Effector memory CD4-positive, alpha-beta T cell (primary cell): ENCODE data around the gene TOMM22.

Experiments
- DNase-seq, 3 donors: peaks; one replicate each; pipeline ENCODE4 v3.0.0-alpha.2; 2020
- H3K27ac ChIP-seq: 2 replicates; pipeline ENCODE4 v1.7.0; 2013; ENCODE audit warnings: mild to moderate bottlenecking, low read length, moderate library complexity; ENCODE audit not compliant: insufficient read depth, poor library complexity, severe bottlenecking
- H3K27me3 ChIP-seq: replicated peaks from 2 replicates; pipeline ENCODE4 v1.7.0; 2013; ENCODE audit warnings: mild to moderate bottlenecking, low read length; ENCODE audit not compliant: insufficient read depth, control insufficient read depth, poor library complexity, severe bottlenecking
- H3K36me3 ChIP-seq: 2 replicates; pipeline ENCODE4 v1.7.0; 2013; ENCODE audit warnings: mild to moderate bottlenecking, low read length, moderate library complexity; ENCODE audit not compliant: control insufficient read depth, insufficient read depth
- H3K4me1 ChIP-seq: 2 replicates; pipeline ENCODE4 v1.7.0; 2013; ENCODE audit warnings: low read length, mild to moderate bottlenecking; ENCODE audit not compliant: control insufficient read depth, insufficient read depth, poor library complexity, severe bottlenecking
- H3K4me3 ChIP-seq: 2 replicates; pipeline ENCODE4 v1.7.0; 2013; ENCODE audit warnings: low read length, low read depth, mild to moderate bottlenecking; ENCODE audit not compliant: insufficient read depth, poor library complexity, severe bottlenecking
- H3K9me3 ChIP-seq: 2 replicates; pipeline ENCODE4 v1.7.0; 2013; ENCODE audit warnings: mild to moderate bottlenecking, low read length, moderate library complexity; ENCODE audit not compliant: control insufficient read depth

Gene TOMM22

GRCh38 chr22:38705235-38706100 lies 23.7 kb downstream of the TOMM22 start, which contains the start of gene GTPBP1:
Gene GTPBP1 (plus strand): TSS chr22:38705944. CDS start chr22:38705956, 12 bp downstream.
- peak within 1 kb of the TSS; percentile 95 for H3K4me3 ChIP-seq
- H3K4me1 ChIP-seq, result peaks cover 31% of the 10 kb centered on the region
- H3K9me3 ChIP-seq, result no peaks in the 10 kb centered on the region
- peak within 1 kb of the TSS; percentile 91 for H3K27ac ChIP-seq
- H3K27me3 ChIP-seq, result no peaks in the 10 kb centered on the region
- DNase-seq, result peak; percentile 97 to 98 (median 98)
- no peaks in the 10 kb centered on the region for H3K36me3 ChIP-seq

GRCh38 chr22:38706101-38706900 lies 24.5 kb downstream of the TOMM22 start:
- DNase-seq, result peak in 2 of 3 donors; percentile 11 to 32
- H3K27ac ChIP-seq, result peak overlapping the region; percentile 91
- no peaks in the 10 kb centered on the region for H3K9me3 ChIP-seq
- no peaks in the 10 kb centered on the region for H3K27me3 ChIP-seq
- peak overlapping the region; percentile 95 for H3K4me3 ChIP-seq
- H3K36me3 ChIP-seq, result no peaks in the 10 kb centered on the region
- peaks cover 28% of the 10 kb centered on the region for H3K4me1 ChIP-seq

- Histone ChIP-seq H3K36me3 (no peaks in the 10 kb centered on the region), H3K4me1 (peaks cover 22% of the 10 kb centered on the region), H3K27me3 (no peaks in the 10 kb centered on the region), H3K9me3 (no peaks in the 10 kb centered on the region), H3K27ac (peak overlapping the region; percentile 91), H3K4me3 (peak overlapping the region; percentile 95)
- no peak for DNase-seq
Observed at GRCh38 chr22:38706901-38707195, 25.1 kb downstream of the TOMM22 start.

- peak overlapping the region; percentile 91 for H3K27ac ChIP-seq
- no peaks in the 10 kb centered on the region for H3K9me3 ChIP-seq
- H3K4me1 ChIP-seq, result peaks cover 21% of the 10 kb centered on the region
Observed at GRCh38 chr22:38707346-38707745, 25.6 kb downstream of the TOMM22 start.

GRCh38 chr22:38707984-38708383 lies 26.2 kb downstream of the TOMM22 start:
- Histone ChIP-seq H3K4me1 (peaks cover 21% of the 10 kb centered on the region), H3K27me3 (no peaks in the 10 kb centered on the region), H3K9me3 (no peaks in the 10 kb centered on the region), H3K36me3 (no peaks in the 10 kb centered on the region), H3K27ac (no peak overlapping the region), H3K4me3 (no peak overlapping the region)
- DNase-seq, result no peak

More at GRCh38 chr22:38707346-38707745, 25.6 kb downstream of the TOMM22 start:
- Histone ChIP-seq H3K4me3 (peak overlapping the region; percentile 95), H3K36me3 (no peaks in the 10 kb centered on the region), H3K27me3 (no peaks in the 10 kb centered on the region)
- no peak for DNase-seq

GRCh38 chr22:38709306-38709705 lies 27.5 kb downstream of the TOMM22 start:
- H3K36me3 ChIP-seq, result no peaks in the 10 kb centered on the region
- H3K27ac ChIP-seq, result no peak overlapping the region
- H3K4me3 ChIP-seq, result no peak overlapping the region
- no peak for DNase-seq
- no peaks in the 10 kb centered on the region for H3K27me3 ChIP-seq
- H3K9me3 ChIP-seq, result no peaks in the 10 kb centered on the region
- H3K4me1 ChIP-seq, result peaks cover 21% of the 10 kb centered on the region

GRCh38 chr22:38710351-38710750 lies 28.6 kb downstream of the TOMM22 start:
- H3K27ac ChIP-seq, result no peak overlapping the region
- H3K4me3 ChIP-seq, result no peak overlapping the region
- peaks cover 3% of the 10 kb centered on the region for H3K36me3 ChIP-seq
- peaks cover 13% of the 10 kb centered on the region for H3K4me1 ChIP-seq
- no peaks in the 10 kb centered on the region for H3K9me3 ChIP-seq
- no peaks in the 10 kb centered on the region for H3K27me3 ChIP-seq
- DNase-seq, result no peak

- no peak overlapping the region for H3K4me3 ChIP-seq
- peaks cover 13% of the 10 kb centered on the region for H3K4me1 ChIP-seq
- no peaks in the 10 kb centered on the region for H3K27me3 ChIP-seq
- no peak for DNase-seq
- H3K36me3 ChIP-seq, result peaks cover 8% of the 10 kb centered on the region
- H3K9me3 ChIP-seq, result no peaks in the 10 kb centered on the region
- H3K27ac ChIP-seq, result no peak overlapping the region
Observed at GRCh38 chr22:38710866-38711265, 29.1 kb downstream of the TOMM22 start.

- H3K9me3 ChIP-seq, result no peaks in the 10 kb centered on the region
- H3K27ac ChIP-seq, result no peak overlapping the region
- no peak for DNase-seq
- H3K4me1 ChIP-seq, result peaks cover 6% of the 10 kb centered on the region
- H3K36me3 ChIP-seq, result peaks cover 26% of the 10 kb centered on the region
- no peaks in the 10 kb centered on the region for H3K27me3 ChIP-seq
- no peak overlapping the region for H3K4me3 ChIP-seq
Observed at GRCh38 chr22:38712486-38713207, 30.9 kb downstream of the TOMM22 start.
